Panc1 (cell line): Measurements from ENCODE around the gene TNN. TPM values are rescaled to one million over a fixed set of nuclear protein-coding genes. Genes with fewer than 3 reads are reported as not detected.

ENCODE experiments used
- ATAC-seq: fragments of 200-7000 bp; cut with Tn5 transposase; 2 replicates; pipeline ENCODE4 v1.9.1; 2020; ENCODE audit warnings: mild to moderate bottlenecking, moderate library complexity
- BruUV-seq: library from RNA; stranded (reverse); fragments of 400-500 nt; replicated peaks from 2 replicates; lab custom pipeline; 2021; lab: Mats Ljungman, UMichigan
- CTCF ChIA-PET: fragments of 300-600 bp; sonication (Branson Sonifier 250); formaldehyde crosslinking; loops from one replicate; lab custom pipeline; 2022; ENCODE audit warnings: antibody characterized with exemption; lab: Charles Lee
- POLR2A ChIA-PET: fragments of 300-600 bp; sonication (Branson Sonifier 250); formaldehyde crosslinking; loops from one replicate; lab custom pipeline; 2022; ENCODE audit warnings: antibody characterized with exemption; lab: Charles Lee
- DNase-seq: peaks from one replicate; pipeline ENCODE4 v3.0.0-alpha.2; 2010; ENCODE audit warnings: low read depth, low spot score
- H3K27ac ChIP-seq: 2 replicates; pipeline ENCODE4 v1.5.1; 2011; ENCODE audit warnings: mild to moderate bottlenecking, low read length, inconsistent platforms
- H3K27me3 ChIP-seq: fragments of 200-500 bp; sonication (Bioruptor generic); 2 replicates; pipeline ENCODE4 v1.6.0; 2014; ENCODE audit warnings: low read length, inconsistent platforms; ENCODE audit not compliant: control insufficient read depth, insufficient read depth
- H3K36me3 ChIP-seq: fragments of 200-500 bp; sonication (Bioruptor generic); 2 replicates; pipeline ENCODE4 v1.5.1; 2014; ENCODE audit warnings: inconsistent platforms, mild to moderate bottlenecking, low read length, moderate library complexity; ENCODE audit not compliant: control insufficient read depth, insufficient read depth
- H3K4me1 ChIP-seq: 2 replicates; pipeline ENCODE4 v1.5.1; 2011; ENCODE audit warnings: inconsistent platforms, mild to moderate bottlenecking, low read length, moderate library complexity; ENCODE audit not compliant: control insufficient read depth, insufficient read depth
- H3K4me3 ChIP-seq, 2 experiments: 2 replicates each; pipeline ENCODE4 v1.5.1; 2011 to 2012; ENCODE audit warnings: low read depth in 2 of 2, low read length in 2 of 2, mild to moderate bottlenecking in 2 of 2, inconsistent platforms in 1 of 2, moderate library complexity in 1 of 2
- H3K9me3 ChIP-seq: fragments of 200-500 bp; sonication (Bioruptor generic); 2 replicates; pipeline ENCODE4 v1.5.1; 2014; ENCODE audit warnings: low read depth, mild to moderate bottlenecking, inconsistent platforms, low read length, moderate library complexity; ENCODE audit not compliant: control insufficient read depth, insufficient read depth
- CTCF ChIP-seq: fragments of 450-650 bp; IDR thresholded peaks from 2 replicates; pipeline ENCODE4 v1.5.1; 2017; ENCODE audit warnings: mild to moderate bottlenecking
- POLR2AphosphoS5 ChIP-seq: IDR thresholded peaks from 2 replicates; pipeline ENCODE4 v1.6.1; 2012; ENCODE audit warnings: mild to moderate bottlenecking, low read depth, low read length, moderate library complexity
- REST ChIP-seq, 2 experiments: IDR thresholded peaks; 2 replicates each; pipeline ENCODE4 v1.6.1; 2011 to 2012; ENCODE audit warnings: low read depth in 2 of 2, control low read depth in 1 of 2, low read length in 1 of 2, mild to moderate bottlenecking in 1 of 2, moderate library complexity in 1 of 2; ENCODE audit not compliant: insufficient read depth in 1 of 2
- SIN3A ChIP-seq: IDR thresholded peaks from 2 replicates; pipeline ENCODE4 v1.6.1; 2012; ENCODE audit warnings: low read depth, mild to moderate bottlenecking, low read length, moderate library complexity, borderline replicate concordance; ENCODE audit not compliant: insufficient read depth
- TCF7L2 ChIP-seq: IDR thresholded peaks from 2 replicates; pipeline ENCODE4 v1.6.1; 2011; ENCODE audit warnings: mild to moderate bottlenecking, low read depth, low read length, inconsistent platforms
- in situ Hi-C: cut with HindIII; loops from 2 replicates; pipeline ENCODE4 v1.10.0; 2016; ENCODE audit warnings: low sequenced_read_pairs, low pct_unique_long_range_greater_than_20kb
- intact Hi-C: fragments of 100-400 bp; cut with micrococcal nuclease; formaldehyde crosslinking; loops from one replicate; pipeline ENCODE4 v1.10.0; 2022; ENCODE audit not compliant: unreplicated experiment
- total RNA-seq: library from RNA; stranded (reverse); gene quantifications from one replicate; pipeline ENCODE4 v1.2.1, GENCODE V29; 2021; ENCODE audit not compliant: unreplicated experiment

TNN gene
- total RNA-seq, 1 experiment from 2014 or later = not detected

DNA sequence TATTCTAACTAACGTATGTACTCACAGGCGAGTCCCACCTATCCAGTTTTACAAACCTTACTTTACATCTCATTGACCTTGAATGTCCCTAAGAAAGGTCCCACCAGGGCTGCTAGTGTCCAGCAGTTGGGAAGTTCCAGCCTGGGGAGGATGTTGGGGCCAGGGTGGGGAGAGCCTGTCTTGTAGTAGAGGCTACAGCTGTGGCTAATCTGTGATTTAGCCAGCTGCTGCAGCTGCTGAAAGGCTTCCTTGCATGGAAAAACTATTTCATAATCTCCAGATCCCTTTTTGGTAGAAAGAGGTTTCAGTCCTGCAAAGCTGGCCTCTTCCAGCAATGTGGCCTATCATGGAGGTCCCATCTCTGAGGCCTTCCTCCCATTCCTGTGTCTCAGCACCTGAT is 23.1 kb downstream of the TNN start:
- H3K27ac ChIP-seq = no peak overlapping the region
- no peaks in the 10 kb centered on the region for H3K36me3 ChIP-seq
- DNase-seq (no peak), ATAC-seq (no peak)
- in situ Hi-C loops (no loop called here), intact Hi-C loops (no loop called here)
- ChIA-PET POLR2A (no interaction called here), CTCF (no interaction called here)
- no peak overlapping the region for H3K4me3 ChIP-seq
- no TSS peak for BruUV-seq
- no peaks in the 10 kb centered on the region for H3K4me1 ChIP-seq
- TF ChIP-seq POLR2AphosphoS5 (no peak), CTCF (no peak), SIN3A (no peak), TCF7L2 (no peak), REST (IDR thresholded peaks at IDR 0.05; ENCODE audit: insufficient read depth in 1 of 2, low read depth in 2 of 2, low read length in 1 of 2) (no peak)
- H3K27me3 ChIP-seq = peaks cover 7% of the 10 kb centered on the region
- H3K9me3 ChIP-seq = no peaks in the 10 kb centered on the region

GRCh38 chr1:175094626-175095025 is 27.0 kb downstream of the TNN start:
- intact Hi-C loops (no loop called here), in situ Hi-C loops (no loop called here)
- Histone ChIP-seq H3K27ac (no peak overlapping the region), H3K9me3 (no peaks in the 10 kb centered on the region), H3K27me3 (no peaks in the 10 kb centered on the region; the same call in 1 of the 2 replicates), H3K4me3 (no peak overlapping the region), H3K36me3 (no peaks in the 10 kb centered on the region), H3K4me1 (no peaks in the 10 kb centered on the region)
- BruUV-seq = no TSS peak
- ChIA-PET CTCF (interaction anchor here (0.6 kb wide), 1 partner anchor 552 kb away, joined by 5 read pairs; no protein-coding TSS in a partner anchor), POLR2A (no interaction called here)
- no peak for ATAC-seq
- DNase-seq = no peak
- TF ChIP-seq TCF7L2 (no peak), SIN3A (no peak), REST (IDR thresholded peaks at IDR 0.05; ENCODE audit: insufficient read depth in 1 of 2, low read depth in 2 of 2, low read length in 1 of 2) (no peak)
